Liver (tissue), 3 donors: Measurements from ENCODE around the gene DSE.

Source experiments
- FOXA1 ChIP-seq: IDR thresholded peaks from 2 replicates; pipeline ENCODE4 v1.6.1; 2016; ENCODE audit warnings: antibody characterized with exemption
- GABPA ChIP-seq, 2 donors: IDR thresholded peaks in 1 of 2; conservative IDR thresholded peaks in 1 of 2; 2 replicates each; pipeline ENCODE4 v1.6.1; 2016; ENCODE audit warnings: antibody characterized with exemption in 2 of 2, mild to moderate bottlenecking in 1 of 2, moderate library complexity in 1 of 2
- NR2F2 ChIP-seq: IDR thresholded peaks from 2 replicates; pipeline ENCODE4 v1.6.1; 2016; ENCODE audit warnings: antibody characterized with exemption
- RAD21 ChIP-seq, 2 donors: IDR thresholded peaks; 2 replicates each; pipeline ENCODE4 v1.6.1; 2016; ENCODE audit warnings: antibody characterized with exemption in 2 of 2, mild to moderate bottlenecking in 2 of 2
- RXRA ChIP-seq, 2 donors: IDR thresholded peaks; 2 replicates each; pipeline ENCODE4 v1.6.1; 2017 to 2018; ENCODE audit warnings: antibody characterized with exemption in 2 of 2, mild to moderate bottlenecking in 1 of 2
- TAF1 ChIP-seq: conservative IDR thresholded peaks from 2 replicates; pipeline ENCODE4 v1.6.1; 2016; ENCODE audit warnings: antibody characterized with exemption, mild to moderate bottlenecking
- YY1 ChIP-seq: IDR thresholded peaks from 2 replicates; pipeline ENCODE4 v1.6.1; 2016; ENCODE audit warnings: antibody characterized with exemption, mild to moderate bottlenecking
- TF ChIP-seq, protein P1 (sequence below): fragments of 150-350 bp; IDR thresholded peaks from 2 replicates; pipeline ENCODE4 v1.5.1; 2017; ENCODE audit warnings: improper control_type of control experiment, low read depth, low read length; ENCODE audit not compliant: missing input control
- TF ChIP-seq, protein P2 (sequence below): IDR thresholded peaks from 2 replicates; pipeline ENCODE4 v1.6.1; 2016; ENCODE audit warnings: antibody characterized with exemption, mild to moderate bottlenecking
- TF ChIP-seq, protein P3 (sequence below): IDR thresholded peaks from 2 replicates; pipeline ENCODE4 v1.6.1; 2016; ENCODE audit warnings: antibody characterized with exemption
- TF ChIP-seq, protein P4 (sequence below): IDR thresholded peaks from 2 replicates; pipeline ENCODE4 v1.6.1; 2016; ENCODE audit warnings: antibody characterized with exemption
- donor health status: healthy.
- donor health status: healthy.

DNA sequence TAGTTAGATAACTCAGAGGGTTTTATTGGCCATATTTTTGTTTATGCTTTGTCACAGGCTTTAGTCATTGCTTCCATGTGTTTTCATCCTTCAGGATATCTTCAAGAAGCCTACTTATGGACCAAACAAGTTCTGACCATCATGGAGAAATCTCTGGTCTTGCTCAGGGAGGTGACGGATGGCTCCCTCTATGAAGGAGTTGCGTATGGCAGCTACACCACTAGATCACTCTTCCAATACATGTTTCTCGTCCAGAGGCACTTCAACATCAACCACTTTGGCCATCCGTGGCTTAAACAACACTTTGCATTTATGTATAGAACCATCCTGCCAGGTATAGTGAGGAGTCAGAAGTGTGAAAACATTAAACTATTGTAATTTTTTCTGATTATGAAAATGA lies 60.1 kb downstream of the DSE start:
- TF ChIP-seq, protein P1, sequence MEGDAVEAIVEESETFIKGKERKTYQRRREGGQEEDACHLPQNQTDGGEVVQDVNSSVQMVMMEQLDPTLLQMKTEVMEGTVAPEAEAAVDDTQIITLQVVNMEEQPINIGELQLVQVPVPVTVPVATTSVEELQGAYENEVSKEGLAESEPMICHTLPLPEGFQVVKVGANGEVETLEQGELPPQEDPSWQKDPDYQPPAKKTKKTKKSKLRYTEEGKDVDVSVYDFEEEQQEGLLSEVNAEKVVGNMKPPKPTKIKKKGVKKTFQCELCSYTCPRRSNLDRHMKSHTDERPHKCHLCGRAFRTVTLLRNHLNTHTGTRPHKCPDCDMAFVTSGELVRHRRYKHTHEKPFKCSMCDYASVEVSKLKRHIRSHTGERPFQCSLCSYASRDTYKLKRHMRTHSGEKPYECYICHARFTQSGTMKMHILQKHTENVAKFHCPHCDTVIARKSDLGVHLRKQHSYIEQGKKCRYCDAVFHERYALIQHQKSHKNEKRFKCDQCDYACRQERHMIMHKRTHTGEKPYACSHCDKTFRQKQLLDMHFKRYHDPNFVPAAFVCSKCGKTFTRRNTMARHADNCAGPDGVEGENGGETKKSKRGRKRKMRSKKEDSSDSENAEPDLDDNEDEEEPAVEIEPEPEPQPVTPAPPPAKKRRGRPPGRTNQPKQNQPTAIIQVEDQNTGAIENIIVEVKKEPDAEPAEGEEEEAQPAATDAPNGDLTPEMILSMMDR: no peak
- TF ChIP-seq TAF1 (no peak), RAD21 (IDR thresholded peaks at IDR 0.05) (no peak), NR2F2 (no peak), YY1 (no peak), GABPA (IDR thresholded peaks at IDR 0.05 in 1 of 2, conservative IDR thresholded peaks at IDR 0.05 in 1 of 2) (no peak), FOXA1 (no peak), RXRA (IDR thresholded peaks at IDR 0.05) (no peak)
- TF ChIP-seq, protein P2, sequence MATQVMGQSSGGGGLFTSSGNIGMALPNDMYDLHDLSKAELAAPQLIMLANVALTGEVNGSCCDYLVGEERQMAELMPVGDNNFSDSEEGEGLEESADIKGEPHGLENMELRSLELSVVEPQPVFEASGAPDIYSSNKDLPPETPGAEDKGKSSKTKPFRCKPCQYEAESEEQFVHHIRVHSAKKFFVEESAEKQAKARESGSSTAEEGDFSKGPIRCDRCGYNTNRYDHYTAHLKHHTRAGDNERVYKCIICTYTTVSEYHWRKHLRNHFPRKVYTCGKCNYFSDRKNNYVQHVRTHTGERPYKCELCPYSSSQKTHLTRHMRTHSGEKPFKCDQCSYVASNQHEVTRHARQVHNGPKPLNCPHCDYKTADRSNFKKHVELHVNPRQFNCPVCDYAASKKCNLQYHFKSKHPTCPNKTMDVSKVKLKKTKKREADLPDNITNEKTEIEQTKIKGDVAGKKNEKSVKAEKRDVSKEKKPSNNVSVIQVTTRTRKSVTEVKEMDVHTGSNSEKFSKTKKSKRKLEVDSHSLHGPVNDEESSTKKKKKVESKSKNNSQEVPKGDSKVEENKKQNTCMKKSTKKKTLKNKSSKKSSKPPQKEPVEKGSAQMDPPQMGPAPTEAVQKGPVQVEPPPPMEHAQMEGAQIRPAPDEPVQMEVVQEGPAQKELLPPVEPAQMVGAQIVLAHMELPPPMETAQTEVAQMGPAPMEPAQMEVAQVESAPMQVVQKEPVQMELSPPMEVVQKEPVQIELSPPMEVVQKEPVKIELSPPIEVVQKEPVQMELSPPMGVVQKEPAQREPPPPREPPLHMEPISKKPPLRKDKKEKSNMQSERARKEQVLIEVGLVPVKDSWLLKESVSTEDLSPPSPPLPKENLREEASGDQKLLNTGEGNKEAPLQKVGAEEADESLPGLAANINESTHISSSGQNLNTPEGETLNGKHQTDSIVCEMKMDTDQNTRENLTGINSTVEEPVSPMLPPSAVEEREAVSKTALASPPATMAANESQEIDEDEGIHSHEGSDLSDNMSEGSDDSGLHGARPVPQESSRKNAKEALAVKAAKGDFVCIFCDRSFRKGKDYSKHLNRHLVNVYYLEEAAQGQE: no peak
- TF ChIP-seq, protein P3, sequence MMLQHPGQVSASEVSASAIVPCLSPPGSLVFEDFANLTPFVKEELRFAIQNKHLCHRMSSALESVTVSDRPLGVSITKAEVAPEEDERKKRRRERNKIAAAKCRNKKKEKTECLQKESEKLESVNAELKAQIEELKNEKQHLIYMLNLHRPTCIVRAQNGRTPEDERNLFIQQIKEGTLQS: no peak
- TF ChIP-seq, protein P4, sequence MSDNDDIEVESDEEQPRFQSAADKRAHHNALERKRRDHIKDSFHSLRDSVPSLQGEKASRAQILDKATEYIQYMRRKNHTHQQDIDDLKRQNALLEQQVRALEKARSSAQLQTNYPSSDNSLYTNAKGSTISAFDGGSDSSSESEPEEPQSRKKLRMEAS: no peak
